ENCODE results near the gene GSN.

DNA sequence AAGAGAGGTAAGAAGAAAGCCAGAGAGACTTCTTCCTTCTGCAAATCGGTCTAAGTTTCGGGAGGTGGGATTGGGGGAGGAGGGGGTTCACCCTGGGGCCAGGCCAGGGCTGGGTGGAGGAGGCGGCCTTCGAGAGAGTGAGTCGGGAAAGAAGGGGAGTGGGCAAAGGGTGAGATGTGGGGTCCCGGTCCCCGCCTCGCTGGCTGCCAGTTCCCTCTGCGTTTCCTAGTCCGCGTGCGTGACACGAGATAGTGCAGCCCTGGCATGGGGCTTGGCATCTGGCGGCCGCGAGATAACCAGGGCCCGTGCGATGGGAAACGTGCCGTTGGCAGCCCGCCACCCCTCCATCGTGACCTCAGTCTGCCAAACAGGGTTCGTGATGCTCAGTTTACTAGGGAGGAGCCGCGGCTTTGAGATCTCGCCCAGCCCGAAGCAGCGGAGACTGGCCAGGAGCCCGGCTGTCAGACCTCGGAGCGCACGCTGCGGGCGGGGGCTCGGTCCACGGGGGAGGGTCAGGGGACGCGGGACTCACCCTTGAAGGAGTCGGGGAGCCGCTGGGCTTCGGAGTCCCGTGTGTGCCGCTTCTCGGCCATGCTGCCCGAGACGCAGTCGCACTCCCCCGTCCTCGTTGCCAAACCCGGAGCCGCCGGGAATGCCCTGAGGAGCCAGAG, 101.8 kb downstream of the GSN start, which contains the start of gene STOM:
- TF ChIP-seq, protein P1, sequence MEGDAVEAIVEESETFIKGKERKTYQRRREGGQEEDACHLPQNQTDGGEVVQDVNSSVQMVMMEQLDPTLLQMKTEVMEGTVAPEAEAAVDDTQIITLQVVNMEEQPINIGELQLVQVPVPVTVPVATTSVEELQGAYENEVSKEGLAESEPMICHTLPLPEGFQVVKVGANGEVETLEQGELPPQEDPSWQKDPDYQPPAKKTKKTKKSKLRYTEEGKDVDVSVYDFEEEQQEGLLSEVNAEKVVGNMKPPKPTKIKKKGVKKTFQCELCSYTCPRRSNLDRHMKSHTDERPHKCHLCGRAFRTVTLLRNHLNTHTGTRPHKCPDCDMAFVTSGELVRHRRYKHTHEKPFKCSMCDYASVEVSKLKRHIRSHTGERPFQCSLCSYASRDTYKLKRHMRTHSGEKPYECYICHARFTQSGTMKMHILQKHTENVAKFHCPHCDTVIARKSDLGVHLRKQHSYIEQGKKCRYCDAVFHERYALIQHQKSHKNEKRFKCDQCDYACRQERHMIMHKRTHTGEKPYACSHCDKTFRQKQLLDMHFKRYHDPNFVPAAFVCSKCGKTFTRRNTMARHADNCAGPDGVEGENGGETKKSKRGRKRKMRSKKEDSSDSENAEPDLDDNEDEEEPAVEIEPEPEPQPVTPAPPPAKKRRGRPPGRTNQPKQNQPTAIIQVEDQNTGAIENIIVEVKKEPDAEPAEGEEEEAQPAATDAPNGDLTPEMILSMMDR (IDR thresholded peaks at IDR 0.05): no peak
- TF ChIP-seq ZFX (IDR thresholded peaks at IDR 0.05; ENCODE audit: borderline replicate concordance): no peak
